Measurements from ENCODE around the gene EYA3.

- TF ChIP-seq, protein P1, sequence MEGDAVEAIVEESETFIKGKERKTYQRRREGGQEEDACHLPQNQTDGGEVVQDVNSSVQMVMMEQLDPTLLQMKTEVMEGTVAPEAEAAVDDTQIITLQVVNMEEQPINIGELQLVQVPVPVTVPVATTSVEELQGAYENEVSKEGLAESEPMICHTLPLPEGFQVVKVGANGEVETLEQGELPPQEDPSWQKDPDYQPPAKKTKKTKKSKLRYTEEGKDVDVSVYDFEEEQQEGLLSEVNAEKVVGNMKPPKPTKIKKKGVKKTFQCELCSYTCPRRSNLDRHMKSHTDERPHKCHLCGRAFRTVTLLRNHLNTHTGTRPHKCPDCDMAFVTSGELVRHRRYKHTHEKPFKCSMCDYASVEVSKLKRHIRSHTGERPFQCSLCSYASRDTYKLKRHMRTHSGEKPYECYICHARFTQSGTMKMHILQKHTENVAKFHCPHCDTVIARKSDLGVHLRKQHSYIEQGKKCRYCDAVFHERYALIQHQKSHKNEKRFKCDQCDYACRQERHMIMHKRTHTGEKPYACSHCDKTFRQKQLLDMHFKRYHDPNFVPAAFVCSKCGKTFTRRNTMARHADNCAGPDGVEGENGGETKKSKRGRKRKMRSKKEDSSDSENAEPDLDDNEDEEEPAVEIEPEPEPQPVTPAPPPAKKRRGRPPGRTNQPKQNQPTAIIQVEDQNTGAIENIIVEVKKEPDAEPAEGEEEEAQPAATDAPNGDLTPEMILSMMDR (IDR thresholded peaks at IDR 0.05) = no peak
- TF ChIP-seq POLR2AphosphoS5 (IDR thresholded peaks at IDR 0.05; ENCODE audit: insufficient read depth in 1 of 2, low read depth in 1 of 2) = no peak
- no peak for TF ChIP-seq POLR2A (IDR thresholded peaks at IDR 0.05)
Observed at GRCh38 chr1:27922272-27922671, 166.1 kb downstream of the EYA3 start.

Measured in vagina (tissue), 2 donors.